ENCODE data around the gene KIF5A. TPM values are rescaled to one million over a fixed set of nuclear protein-coding genes. Genes with fewer than 3 reads are reported as not detected.

The KIF5A gene
- total and polyA plus RNA-seq, 2 of the 13 experiments (the other 11 are each of a cell fraction or from before 2014, with no cell fraction given) = 1.6 to 11.9 TPM

DNA sequence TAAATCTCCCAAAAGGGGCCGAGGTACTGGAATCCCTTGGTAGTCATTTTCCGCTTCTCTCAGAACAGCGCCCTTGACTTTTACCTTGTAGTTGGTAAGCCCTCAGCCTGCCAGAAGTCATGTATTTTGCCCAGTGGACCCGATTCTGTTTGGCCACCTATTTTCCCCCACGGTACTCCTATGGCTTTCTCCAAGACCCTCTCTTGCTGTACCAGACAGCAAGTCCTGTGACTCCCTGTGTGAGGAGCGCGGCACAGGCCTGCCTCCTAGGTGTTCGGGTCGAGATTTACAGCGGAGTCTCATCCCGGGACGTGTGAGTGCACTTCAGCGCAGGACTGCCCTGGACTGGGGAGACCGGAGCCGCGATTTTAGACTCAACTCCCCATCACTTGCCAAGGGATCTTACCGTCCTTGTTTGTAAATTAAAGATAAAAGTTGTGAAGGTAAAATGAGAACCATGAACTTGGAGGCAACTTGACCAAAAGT, 28.3 kb upstream of the KIF5A start (continued):
- TF ChIP-seq, protein P1, sequence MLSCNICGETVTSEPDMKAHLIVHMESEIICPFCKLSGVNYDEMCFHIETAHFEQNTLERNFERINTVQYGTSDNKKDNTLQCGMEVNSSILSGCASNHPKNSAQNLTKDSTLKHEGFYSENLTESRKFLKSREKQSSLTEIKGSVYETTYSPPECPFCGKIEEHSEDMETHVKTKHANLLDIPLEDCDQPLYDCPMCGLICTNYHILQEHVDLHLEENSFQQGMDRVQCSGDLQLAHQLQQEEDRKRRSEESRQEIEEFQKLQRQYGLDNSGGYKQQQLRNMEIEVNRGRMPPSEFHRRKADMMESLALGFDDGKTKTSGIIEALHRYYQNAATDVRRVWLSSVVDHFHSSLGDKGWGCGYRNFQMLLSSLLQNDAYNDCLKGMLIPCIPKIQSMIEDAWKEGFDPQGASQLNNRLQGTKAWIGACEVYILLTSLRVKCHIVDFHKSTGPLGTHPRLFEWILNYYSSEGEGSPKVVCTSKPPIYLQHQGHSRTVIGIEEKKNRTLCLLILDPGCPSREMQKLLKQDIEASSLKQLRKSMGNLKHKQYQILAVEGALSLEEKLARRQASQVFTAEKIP (CRISPR knock-in tag; IDR thresholded peaks at IDR 0.05; ENCODE audit: borderline replicate concordance) = no peak
- TF ChIP-seq SNAPC2 (CRISPR knock-in tag; IDR thresholded peaks at IDR 0.05) = no peak
- no peak for TF ChIP-seq ZNF549 (CRISPR knock-in tag; IDR thresholded peaks at IDR 0.05)

DNA sequence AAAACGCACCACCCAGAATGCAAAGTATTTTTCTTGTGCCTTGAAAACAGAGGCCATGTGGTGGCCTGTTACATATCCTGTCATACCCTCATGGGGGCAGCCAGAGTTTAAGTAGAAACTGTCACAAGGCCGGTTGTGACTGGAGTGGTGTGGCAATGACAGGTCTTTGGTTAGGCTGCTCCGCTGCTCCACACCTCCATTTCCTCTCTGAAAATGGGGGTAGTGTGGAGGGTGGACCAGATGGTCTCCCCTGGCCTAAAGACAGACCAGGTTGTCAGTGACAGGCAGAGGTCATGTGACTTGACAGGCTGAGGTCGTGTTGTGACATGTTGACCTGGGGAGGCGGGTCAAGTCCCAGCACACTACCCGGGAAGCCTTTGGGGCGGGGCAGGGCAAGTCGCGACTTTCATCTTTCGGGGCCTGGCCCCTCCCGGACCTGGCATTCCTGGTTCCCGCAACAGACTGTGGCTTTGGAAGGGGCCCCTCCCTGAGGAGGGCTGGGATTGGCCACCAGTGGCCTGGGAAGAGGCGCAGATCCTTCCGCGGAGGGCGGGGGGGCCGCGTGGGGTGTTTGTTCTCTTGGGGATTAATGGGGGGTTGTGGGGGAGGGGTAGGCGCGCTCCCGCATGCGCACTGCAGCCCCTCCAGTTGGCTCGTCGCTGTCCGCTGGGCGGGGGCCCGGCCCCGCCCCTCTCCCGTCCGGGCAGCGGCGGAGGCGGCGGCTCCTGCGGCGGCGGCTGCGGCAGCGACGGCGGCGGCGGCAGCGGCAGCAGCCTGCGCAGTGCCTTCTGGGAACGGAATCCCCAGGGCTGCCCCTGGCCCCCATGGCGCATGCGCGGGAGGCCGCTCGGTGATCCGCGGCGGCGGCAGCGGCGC, 27.6 kb upstream of the KIF5A start, which contains the start of gene MBD6:
Gene MBD6 (plus strand): TSS at position 814 of the 876 bp plus-strand sequence. CDS start 1,480 bp downstream, outside the sequence.
- H3K4me3 ChIP-seq (replicated peaks in 1 of 3; ENCODE audit: insufficient read depth in 1 of 3, low read depth in 2 of 3, low read length in 3 of 3) = peak within 1 kb of the TSS; percentile 89 to 93 (median 89)
- peak; percentile 32 for ATAC-seq
- ChIA-PET CTCF (ENCODE audit: low intra/inter-chr PET ratio, low total read pairs) (no interaction called here), POLR2A (interaction anchor here (3.0 kb wide), 1 partner anchor 54 kb away, joined by 21 read pairs; no protein-coding TSS in a partner anchor)
- no peaks in the 10 kb centered on the region; a peak in 1 of 5 replicates for H3K27me3 ChIP-seq (ENCODE audit: control insufficient read depth in 1 of 2, insufficient read depth in 2 of 2, low read length in 2 of 2)
- H3K27ac ChIP-seq (ENCODE audit: extremely low read length, insufficient read depth, low read length) = peak within 1 kb of the TSS; percentile 86
- H4K20me1 ChIP-seq (ENCODE audit: insufficient read depth, low read length) = peaks cover 27% of the 10 kb centered on the region
- peaks cover 48% of the 10 kb centered on the region for H3K4me1 ChIP-seq (ENCODE audit: insufficient read depth, low read length)
- H3K4me2 ChIP-seq (ENCODE audit: low read depth, low read length) = peak within 1 kb of the TSS; percentile 93
- no TSS peak for BruUV-seq (replicated peaks)
- peak; percentile 86 for FAIRE-seq
- WGBS (ENCODE audit: low lambda C conversion rate) = 1% methylated on average over 3 of the region's 57 CpGs
- peak; percentile 89 for DNase-seq (ENCODE audit: low spot score)
- in situ Hi-C loops (cut with HindIII; ENCODE audit: extremely low pct_ligation_motif_present, low pct_unique_long_range_greater_than_20kb) = no loop called here
- H3K79me2 ChIP-seq (ENCODE audit: insufficient read depth, low read length) = peaks cover 39% of the 10 kb centered on the region
- H3K9me3 ChIP-seq (ENCODE audit: low read length) = no peaks in the 10 kb centered on the region
- H3K36me3 ChIP-seq (replicated peaks in 1 of 2; ENCODE audit: control insufficient read depth in 1 of 2, insufficient read depth in 2 of 2, low read length in 2 of 2) = peaks cover 16 to 33% of the 10 kb centered on the region in 2 experiments
- H2AFZ ChIP-seq (ENCODE audit: low read length) = no peak within 1 kb of the TSS
- intact Hi-C loops (cut with micrococcal nuclease; ENCODE audit: unreplicated experiment) = loop anchor here (1.0 to 5.0 kb wide), 2 partner anchors 25 to 100 kb away; partner anchors contain the start of gene DCTN2
- H3K9ac ChIP-seq (ENCODE audit: insufficient read depth, low read depth, low read length) = peak within 1 kb of the TSS; percentile 92
- TF ChIP-seq NFKB2 (CRISPR knock-in tag; IDR thresholded peaks at IDR 0.05; ENCODE audit: borderline replicate concordance) (peak; percentile 73; the same call in 1 of the 2 replicates), CENPT (CRISPR knock-in tag; IDR thresholded peaks at IDR 0.05; ENCODE audit: low read depth) (no peak), TAF1 (CRISPR knock-in tag; IDR thresholded peaks at IDR 0.05) (peak; percentile 60; the same call in 1 of the 2 replicates)
- TF ChIP-seq, protein P2, sequence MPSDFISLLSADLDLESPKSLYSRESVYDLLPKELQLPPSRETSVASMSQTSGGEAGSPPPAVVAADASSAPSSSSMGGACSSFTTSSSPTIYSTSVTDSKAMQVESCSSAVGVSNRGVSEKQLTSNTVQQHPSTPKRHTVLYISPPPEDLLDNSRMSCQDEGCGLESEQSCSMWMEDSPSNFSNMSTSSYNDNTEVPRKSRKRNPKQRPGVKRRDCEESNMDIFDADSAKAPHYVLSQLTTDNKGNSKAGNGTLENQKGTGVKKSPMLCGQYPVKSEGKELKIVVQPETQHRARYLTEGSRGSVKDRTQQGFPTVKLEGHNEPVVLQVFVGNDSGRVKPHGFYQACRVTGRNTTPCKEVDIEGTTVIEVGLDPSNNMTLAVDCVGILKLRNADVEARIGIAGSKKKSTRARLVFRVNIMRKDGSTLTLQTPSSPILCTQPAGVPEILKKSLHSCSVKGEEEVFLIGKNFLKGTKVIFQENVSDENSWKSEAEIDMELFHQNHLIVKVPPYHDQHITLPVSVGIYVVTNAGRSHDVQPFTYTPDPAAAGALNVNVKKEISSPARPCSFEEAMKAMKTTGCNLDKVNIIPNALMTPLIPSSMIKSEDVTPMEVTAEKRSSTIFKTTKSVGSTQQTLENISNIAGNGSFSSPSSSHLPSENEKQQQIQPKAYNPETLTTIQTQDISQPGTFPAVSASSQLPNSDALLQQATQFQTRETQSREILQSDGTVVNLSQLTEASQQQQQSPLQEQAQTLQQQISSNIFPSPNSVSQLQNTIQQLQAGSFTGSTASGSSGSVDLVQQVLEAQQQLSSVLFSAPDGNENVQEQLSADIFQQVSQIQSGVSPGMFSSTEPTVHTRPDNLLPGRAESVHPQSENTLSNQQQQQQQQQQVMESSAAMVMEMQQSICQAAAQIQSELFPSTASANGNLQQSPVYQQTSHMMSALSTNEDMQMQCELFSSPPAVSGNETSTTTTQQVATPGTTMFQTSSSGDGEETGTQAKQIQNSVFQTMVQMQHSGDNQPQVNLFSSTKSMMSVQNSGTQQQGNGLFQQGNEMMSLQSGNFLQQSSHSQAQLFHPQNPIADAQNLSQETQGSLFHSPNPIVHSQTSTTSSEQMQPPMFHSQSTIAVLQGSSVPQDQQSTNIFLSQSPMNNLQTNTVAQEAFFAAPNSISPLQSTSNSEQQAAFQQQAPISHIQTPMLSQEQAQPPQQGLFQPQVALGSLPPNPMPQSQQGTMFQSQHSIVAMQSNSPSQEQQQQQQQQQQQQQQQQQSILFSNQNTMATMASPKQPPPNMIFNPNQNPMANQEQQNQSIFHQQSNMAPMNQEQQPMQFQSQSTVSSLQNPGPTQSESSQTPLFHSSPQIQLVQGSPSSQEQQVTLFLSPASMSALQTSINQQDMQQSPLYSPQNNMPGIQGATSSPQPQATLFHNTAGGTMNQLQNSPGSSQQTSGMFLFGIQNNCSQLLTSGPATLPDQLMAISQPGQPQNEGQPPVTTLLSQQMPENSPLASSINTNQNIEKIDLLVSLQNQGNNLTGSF (CRISPR knock-in tag; IDR thresholded peaks at IDR 0.05) = no peak
- TF ChIP-seq, protein P3, sequence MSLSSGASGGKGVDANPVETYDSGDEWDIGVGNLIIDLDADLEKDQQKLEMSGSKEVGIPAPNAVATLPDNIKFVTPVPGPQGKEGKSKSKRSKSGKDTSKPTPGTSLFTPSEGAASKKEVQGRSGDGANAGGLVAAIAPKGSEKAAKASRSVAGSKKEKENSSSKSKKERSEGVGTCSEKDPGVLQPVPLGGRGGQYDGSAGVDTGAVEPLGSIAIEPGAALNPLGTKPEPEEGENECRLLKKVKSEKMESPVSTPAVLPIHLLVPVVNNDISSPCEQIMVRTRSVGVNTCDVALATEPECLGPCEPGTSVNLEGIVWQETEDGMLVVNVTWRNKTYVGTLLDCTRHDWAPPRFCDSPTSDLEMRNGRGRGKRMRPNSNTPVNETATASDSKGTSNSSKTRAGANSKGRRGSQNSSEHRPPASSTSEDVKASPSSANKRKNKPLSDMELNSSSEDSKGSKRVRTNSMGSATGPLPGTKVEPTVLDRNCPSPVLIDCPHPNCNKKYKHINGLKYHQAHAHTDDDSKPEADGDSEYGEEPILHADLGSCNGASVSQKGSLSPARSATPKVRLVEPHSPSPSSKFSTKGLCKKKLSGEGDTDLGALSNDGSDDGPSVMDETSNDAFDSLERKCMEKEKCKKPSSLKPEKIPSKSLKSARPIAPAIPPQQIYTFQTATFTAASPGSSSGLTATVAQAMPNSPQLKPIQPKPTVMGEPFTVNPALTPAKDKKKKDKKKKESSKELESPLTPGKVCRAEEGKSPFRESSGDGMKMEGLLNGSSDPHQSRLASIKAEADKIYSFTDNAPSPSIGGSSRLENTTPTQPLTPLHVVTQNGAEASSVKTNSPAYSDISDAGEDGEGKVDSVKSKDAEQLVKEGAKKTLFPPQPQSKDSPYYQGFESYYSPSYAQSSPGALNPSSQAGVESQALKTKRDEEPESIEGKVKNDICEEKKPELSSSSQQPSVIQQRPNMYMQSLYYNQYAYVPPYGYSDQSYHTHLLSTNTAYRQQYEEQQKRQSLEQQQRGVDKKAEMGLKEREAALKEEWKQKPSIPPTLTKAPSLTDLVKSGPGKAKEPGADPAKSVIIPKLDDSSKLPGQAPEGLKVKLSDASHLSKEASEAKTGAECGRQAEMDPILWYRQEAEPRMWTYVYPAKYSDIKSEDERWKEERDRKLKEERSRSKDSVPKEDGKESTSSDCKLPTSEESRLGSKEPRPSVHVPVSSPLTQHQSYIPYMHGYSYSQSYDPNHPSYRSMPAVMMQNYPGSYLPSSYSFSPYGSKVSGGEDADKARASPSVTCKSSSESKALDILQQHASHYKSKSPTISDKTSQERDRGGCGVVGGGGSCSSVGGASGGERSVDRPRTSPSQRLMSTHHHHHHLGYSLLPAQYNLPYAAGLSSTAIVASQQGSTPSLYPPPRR (CRISPR knock-in tag; IDR thresholded peaks at IDR 0.05; ENCODE audit: borderline replicate concordance) = peak; percentile 87
